ENCODE data around the gene PCDHGA12.

The PCDHGA12 gene

DNA sequence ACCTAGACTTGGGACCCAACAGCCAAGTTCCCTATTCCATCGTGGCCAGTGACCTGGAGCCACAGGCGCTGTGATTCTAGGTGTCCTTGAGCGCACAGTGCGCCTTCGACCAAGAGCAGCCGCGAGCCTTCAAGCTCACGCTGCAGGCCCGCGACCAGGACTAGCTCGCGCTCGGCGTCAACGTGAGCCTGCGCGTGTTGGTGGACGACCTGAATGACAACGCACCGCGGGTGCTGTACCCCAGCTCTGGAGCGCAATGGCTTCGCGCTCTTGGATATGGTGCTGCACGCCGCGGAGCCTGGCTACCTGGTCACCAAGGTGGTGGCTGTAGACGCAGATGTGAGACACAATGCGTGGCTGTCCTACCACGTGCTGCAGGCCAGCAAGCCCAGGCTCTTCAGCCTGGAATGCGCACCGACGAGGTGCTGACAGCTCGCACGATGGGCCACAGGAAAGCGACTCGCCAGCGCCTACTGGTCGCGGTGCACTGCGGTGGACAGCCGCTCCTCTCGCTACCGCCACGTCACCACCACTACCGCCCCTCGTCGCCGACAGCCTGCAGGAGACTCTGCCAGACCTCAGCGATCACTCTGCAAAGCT is 11.4 kb downstream of the PCDHGA12 start:
- no peak for DNase-seq

DNA sequence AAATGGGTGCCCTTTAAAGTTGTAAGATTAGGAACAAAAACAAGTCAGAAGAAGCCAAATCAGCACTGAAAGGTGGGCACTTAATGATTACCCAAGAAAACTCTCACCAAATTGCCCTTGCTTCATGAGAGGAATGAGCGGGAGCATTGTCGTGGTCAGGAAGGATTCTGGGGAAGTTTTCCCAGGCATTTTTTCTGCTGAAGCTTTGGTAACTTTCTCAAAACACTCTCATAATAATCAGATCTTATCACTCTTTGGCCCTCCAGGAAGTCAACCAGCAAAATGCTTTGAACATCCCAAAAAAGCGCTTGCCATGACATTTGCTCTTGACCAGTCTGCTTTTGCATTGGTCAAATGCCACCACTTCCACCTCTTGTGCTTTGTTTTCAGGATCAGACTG is 35.0 kb downstream of the PCDHGA12 start:
- DNase-seq = no peak

DNA sequence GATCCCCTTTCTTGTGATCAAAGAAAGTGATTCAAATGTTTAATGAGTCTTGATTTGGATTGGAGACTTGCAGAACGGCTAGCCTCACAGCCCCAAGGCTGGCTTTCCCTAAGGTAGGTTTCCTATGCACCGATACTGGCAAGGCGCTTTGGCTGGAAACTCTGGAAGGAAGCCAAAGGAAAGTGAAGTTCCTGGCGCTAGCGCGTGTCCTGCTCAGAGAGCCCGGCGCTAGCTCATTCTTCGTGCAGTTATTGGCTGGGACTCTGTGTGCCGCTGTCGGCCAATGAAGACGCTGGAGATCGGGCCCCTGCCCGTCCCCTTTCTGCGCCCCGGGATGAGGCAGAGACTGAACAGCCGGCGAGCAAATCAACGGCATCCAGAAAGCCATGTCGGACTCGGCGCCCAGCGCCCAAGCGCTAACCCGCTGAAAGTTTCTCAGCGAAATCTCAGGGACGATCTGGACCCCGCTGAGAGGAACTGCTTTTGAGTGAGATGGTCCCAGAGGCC is 45.4 kb downstream of the PCDHGA12 start, which contains the start of gene PCDHGC3:
Gene PCDHGC3, plus strand, starts transcription at position 342 of the 507 bp plus-strand sequence. Its CDS starts 151 bp downstream, at position 493.
- peak; percentile 95 for DNase-seq

DNA sequence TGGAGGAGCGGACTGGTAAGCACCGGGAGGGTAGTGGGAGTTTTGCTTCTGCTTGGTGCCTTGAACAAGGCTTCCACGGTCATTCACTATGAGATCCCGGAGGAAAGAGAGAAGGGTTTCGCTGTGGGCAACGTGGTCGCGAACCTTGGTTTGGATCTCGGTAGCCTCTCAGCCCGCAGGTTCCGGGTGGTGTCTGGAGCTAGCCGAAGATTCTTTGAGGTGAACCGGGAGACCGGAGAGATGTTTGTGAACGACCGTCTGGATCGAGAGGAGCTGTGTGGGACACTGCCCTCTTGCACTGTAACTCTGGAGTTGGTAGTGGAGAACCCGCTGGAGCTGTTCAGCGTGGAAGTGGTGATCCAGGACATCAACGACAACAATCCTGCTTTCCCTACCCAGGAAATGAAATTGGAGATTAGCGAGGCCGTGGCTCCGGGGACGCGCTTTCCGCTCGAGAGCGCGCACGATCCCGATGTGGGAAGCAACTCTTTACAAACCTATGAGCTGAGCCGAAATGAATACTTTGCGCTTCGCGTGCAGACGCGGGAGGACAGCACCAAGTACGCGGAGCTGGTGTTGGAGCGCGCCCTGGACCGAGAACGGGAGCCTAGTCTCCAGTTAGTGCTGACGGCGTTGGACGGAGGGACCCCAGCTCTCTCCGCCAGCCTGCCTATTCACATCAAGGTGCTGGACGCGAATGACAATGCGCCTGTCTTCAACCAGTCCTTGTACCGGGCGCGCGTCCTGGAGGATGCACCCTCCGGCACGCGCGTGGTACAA is 46.0 kb downstream of the PCDHGA12 start:
- DNase-seq = peak; percentile 22

DNA sequence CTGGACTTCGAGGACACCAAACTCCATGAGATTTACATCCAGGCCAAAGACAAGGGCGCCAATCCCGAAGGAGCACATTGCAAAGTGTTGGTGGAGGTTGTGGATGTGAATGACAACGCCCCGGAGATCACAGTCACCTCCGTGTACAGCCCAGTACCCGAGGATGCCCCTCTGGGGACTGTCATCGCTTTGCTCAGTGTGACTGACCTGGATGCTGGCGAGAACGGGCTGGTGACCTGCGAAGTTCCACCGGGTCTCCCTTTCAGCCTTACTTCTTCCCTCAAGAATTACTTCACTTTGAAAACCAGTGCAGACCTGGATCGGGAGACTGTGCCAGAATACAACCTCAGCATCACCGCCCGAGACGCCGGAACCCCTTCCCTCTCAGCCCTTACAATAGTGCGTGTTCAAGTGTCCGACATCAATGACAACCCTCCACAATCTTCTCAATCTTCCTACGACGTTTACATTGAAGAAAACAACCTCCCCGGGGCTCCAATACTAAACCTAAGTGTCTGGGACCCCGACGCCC is 46.8 kb downstream of the PCDHGA12 start:
- DNase-seq = no peak

DNA sequence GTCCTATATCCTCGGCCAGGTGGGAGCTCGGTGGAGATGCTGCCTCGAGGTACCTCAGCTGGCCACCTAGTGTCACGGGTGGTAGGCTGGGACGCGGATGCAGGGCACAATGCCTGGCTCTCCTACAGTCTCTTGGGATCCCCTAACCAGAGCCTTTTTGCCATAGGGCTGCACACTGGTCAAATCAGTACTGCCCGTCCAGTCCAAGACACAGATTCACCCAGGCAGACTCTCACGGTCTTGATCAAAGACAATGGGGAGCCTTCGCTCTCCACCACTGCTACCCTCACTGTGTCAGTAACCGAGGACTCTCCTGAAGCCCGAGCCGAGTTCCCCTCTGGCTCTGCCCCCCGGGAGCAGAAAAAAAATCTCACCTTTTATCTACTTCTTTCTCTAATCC is 47.5 kb downstream of the PCDHGA12 start:
- DNase-seq = no peak

DNA sequence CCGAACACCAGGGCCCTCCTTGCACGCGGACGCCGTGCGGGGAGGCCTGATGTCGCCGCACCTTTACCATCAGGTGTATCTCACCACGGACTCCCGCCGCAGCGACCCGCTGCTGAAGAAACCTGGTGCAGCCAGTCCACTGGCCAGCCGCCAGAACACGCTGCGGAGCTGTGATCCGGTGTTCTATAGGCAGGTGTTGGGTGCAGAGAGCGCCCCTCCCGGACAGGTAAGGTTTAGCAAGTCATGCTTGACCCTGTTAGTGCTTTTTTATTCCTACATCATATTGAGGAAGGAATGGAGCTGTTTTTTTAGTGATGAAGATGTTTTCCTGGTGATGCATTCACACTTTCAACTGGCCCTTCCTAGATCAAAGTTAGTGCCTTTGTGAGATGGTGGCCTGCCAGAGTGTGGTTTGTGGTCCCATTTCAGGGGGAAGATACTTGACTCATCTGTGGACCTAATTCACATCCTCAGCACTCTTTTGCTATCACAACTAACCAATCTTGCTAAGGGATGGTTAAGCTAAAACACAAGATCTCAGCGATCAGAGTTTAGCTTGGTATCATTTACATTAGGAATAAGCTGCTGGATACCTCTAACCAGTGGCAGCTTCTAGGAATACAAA is 48.1 kb downstream of the PCDHGA12 start:
- no peak for DNase-seq

DNA sequence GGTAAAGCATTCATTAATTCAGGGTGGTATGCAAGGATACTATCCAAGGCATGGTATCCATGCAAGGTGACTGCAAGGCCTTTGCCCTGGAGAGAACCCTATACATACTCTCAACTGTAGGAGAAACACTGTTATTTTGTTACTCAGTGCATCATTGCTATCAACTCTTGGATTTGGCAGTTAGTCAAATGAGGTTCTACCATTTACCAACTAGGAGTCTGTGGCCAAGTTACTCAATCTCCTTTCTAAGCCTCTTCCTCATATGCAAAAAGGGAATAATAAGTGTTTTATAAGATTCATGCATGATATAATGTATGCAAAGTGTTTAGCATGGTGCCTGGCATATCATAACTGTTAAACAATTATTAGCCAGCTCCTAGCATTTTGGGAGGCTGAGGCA is 49.5 kb downstream of the PCDHGA12 start:
- DNase-seq = no peak
